HG02981 (cell line): Measurements from ENCODE around the gene TMEM259.

Experiments
- ATAC-seq: cut with Tn5 transposase; IDR thresholded peaks from one replicate; pipeline ENCODE4 v1.9.1; 2021; ENCODE audit warnings: mild to moderate bottlenecking, moderate library complexity; ENCODE audit not compliant: unreplicated experiment

Gene TMEM259

DNA sequence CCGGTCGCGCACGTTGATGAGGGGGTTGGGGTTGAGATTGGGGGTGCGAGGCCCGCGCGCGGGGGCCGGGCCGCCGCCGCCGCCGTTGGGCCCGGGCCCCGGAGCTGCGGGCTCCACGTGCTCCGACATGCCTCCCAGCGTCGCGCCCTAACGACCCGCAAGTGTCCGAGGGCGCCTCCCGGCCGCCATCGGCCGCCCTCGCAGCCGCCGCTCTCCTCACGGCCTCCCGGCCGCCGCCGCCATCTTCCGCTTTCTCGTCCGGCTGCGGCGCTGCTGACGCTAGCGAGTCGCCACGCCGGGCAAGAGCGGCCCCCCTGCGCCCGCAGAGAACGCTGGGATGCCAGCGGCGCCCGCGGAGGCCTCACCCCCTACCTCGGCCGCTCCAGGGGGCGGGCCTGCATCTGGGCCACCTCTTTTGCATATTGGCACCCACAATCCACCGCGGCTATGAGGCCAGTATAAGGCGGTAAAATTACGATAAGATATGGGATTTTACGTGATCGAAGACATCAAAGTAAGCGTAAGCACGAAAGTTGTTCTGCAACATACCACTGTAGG lies at the start of gene TMEM259:
TSS of gene TMEM259 (minus strand) at position 256 of the 558 bp plus-strand sequence. CDS start at position 129, 127 bp downstream.
- ATAC-seq = peak; percentile 82

GRCh38 chr19:1070576-1070930 lies 49.6 kb upstream of the TMEM259 start:
- ATAC-seq = no peak

DNA sequence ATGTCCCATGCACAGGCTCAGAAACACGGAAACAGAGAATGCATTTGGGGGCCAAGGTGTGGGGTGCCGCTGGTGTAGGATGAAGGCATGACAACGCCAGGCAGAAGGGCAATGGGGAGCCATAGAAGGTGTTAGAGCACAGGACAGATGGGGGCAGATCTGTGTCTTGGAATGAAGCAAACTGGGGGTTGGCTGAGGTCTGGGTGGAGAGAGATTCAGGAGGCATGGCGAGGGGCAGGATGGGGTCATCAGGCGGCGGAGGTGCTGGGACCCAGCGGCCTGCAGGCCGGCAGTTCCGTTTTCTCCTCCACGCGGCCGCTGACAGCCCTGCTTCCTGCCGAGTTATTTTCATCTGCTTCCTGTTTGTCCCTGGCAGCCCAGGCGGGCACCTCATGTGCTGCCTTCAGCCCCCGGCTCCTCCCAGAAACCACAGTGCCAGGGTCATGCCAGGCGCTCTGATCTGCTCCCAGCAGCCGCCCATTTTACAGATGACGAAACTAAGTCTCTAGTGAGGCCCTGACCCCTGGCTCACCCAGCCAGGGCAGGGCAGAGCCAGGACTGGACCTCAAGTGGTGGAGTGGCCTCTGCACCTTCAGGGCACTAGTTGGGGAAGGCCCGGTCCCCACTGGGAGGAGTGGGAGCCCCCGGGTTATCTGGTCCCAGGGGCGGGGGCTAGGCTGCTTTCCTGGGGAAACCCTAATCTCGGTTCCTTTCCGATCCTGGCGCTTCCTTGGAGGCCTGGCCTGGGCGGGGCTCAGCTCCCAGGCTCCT lies 48.3 kb upstream of the TMEM259 start:
- no peak for ATAC-seq

DNA sequence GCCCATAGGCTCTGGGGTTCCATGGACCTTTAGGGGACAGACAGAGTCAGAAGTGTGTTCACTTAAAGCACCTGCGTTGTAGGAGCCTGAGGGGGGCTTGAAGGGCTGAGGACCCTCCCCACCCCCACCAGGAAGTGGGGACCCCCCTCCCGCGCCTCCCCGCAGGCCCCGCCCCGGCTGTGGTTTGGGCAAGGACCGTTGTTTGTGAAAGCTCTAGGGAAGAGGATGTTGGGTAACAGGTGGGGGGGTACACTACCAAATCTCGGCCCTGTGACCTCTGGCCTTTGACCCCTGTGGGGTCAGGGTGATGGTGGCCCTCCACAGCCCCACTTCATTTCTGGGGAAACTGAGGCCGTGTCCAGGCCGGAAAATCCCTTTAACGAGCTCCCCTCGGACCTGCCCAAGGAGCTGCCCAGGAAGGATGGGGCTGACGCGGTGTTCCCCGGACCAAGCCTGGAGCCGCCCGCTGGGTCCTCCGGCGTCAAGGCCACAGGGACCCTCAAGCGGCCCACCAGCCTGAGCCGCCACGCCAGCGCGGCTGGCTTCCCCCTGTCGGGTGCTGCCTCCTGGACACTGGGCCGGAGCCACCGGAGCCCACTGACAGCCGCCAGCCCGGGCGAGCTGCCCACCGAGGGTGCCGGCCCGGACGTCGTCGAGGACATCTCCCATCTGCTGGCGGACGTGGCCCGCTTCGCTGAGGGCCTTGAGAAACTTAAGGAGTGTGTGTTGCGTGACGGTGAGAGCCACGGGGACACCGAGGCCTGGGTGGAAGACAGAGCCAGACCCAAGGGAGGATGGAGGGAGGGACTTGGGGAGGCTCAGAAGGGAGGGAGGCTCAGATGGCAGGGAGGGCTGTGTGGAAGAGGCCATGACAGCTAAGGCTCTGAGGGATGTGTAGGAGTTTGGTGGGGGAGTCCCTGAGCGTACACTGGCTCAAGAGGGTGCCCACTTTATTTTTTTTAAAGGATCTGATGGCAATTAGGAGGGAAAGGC lies 47.4 kb upstream of the TMEM259 start:
- ATAC-seq = no peak

DNA sequence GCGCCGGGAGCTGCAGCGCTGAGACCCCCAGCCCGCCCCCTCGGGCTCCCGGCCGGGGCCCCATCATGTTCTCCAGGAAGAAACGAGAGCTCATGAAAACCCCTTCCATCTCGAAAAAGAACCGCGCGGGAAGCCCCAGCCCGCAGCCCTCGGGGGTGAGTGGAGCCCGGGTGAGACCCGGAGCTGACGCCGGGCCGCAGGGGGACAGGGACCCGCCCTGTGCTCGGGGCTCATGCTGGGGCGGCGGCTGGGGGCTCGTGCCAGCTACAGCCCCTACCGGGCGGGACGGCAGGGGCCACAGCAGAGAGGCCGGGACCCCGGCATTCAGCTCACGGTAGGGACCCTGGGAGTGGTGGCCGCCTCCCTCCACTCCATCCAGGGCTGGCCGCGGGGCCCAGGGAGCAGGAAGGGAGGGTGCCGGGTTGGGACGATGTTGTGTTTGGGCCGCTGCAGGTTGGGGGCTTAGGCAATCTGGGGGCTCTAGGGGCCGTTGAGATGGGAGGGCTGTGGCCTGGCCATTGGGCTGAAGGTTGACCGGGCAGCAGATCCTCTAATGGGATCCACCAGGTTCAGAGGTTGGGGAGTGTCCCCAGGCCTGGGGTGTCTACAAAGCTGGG lies 46.5 kb upstream of the TMEM259 start:
- ATAC-seq = no peak

DNA sequence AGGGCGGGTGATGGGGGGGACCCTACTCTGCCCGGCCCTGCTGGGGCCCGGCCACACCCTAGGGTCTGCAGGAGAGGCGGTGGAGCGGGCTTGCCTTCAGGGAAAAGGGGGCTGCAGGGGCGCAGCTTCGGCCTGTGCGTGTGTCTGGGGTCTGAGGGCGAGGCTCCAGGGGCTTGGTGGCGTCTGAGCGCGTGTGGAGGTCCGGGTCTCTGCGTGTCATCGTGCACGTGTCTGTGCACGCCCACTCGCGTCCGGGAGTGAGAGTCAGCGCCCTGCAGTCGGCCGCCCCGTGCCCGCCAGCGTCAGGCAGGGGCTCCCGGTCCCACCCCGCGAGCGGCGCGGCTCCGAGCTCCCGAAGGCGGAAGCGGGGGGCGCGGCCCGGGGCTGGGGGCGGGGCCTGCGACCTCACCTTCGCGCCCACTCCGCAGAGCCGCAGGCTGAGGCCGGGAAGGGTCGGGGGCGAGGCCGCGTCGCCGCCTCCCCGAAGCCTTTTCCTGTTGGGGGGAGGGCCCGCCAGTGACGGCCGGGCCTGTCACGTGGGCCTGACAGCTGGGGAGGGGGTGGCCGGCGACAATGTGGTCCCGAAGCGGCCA lies 45.9 kb upstream of the TMEM259 start, which contains the start of gene ARHGAP45:
TSS of gene ARHGAP45 (plus strand) at position 420 of the 593 bp plus-strand sequence. CDS start 239 bp downstream, outside the sequence.
- ATAC-seq = no peak

GRCh38 chr19:1066251-1066747 lies 45.4 kb upstream of the TMEM259 start:
- no peak for ATAC-seq

- no peak for ATAC-seq
These were observed 44.7 kb upstream of the TMEM259 start for GRCh38 chr19:1065606-1066109.

DNA sequence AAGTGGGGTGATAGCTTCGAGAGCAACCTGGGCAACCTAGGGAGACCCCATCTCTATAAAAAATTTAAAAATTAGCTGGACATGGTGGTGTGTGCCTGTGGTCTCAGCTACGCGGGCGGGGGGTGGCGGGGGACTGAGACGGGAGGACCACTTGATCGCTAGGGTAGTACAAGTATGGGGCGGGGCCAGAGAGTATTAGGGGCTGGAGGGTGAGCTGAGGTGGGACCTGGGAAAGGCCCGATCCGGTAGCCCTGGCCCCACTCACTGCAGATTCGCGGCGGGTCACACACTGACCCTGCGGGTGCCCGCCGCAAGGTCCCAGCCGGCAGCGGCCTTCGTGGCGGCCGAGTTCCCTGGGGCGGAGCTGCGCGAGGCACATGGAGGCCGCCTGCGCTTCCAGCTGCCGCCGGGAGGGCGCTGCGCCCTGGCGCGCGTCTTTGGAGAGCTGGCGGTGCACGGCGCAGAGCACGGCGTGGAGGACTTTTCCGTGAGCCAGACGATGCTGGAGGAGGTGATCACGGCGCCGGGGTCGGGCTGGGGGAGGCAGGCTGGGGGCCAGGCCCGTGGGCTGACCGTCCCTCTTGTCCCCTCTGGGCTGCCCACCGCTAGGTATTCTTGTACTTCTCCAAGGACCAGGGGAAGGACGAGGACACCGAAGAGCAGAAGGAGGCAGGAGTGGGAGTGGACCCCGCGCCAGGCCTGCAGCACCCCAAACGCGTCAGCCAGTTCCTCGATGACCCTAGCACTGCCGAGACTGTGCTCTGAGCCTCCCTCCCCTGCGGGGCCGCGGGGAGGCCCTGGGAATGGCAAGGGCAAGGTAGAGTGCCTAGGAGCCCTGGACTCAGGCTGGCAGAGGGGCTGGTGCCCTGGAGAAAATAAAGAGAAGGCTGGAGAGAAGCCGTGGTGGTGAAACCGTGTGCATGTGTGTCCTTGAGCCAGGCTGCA lies 44.0 kb upstream of the TMEM259 start:
- no peak for ATAC-seq

- ATAC-seq = no peak
These were observed 43.2 kb upstream of the TMEM259 start for GRCh38 chr19:1063909-1064660.

GRCh38 chr19:1063030-1063908 lies 42.3 kb upstream of the TMEM259 start:
- ATAC-seq = no peak

- ATAC-seq = no peak
These were observed 41.6 kb upstream of the TMEM259 start for GRCh38 chr19:1062387-1063029.

DNA sequence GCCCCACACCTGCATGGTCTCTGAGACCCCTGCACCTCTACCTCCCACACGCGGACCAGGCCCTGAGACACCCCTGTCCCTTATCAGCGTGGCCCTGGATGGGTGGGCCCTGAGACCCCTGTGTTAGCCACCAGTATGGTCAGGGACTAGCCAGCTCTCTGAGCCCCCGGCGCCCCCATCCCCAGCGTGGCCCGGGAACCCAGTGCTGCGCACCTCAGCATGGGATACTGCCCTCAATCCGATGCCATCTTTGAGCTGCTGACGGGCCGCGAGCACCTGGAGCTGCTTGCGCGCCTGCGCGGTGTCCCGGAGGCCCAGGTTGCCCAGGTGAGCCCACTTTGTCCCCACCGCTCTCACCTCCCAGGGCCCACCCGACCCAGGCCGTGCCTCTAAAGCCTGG lies 41.1 kb upstream of the TMEM259 start:
- ATAC-seq = no peak

- no peak for ATAC-seq
These were observed 39.8 kb upstream of the TMEM259 start for GRCh38 chr19:1060689-1061088.

DNA sequence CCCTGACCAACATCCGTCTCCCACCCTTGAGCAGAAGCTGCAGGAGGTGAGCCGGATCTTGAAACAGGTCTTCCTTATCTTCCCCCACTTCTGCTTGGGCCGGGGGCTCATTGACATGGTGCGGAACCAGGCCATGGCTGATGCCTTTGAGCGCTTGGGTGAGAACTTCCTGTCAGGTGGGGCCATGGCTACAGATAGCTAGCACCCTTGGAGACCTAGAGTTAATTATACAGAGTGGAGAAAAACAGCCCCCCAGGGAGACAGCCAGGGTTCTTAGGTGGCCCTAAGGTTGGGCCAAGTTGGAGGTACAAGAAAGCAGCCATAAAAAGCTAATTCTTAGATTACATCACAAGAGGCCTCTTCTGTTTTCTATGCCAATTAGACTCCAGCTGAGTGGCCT lies 37.2 kb upstream of the TMEM259 start:
- no peak for ATAC-seq

DNA sequence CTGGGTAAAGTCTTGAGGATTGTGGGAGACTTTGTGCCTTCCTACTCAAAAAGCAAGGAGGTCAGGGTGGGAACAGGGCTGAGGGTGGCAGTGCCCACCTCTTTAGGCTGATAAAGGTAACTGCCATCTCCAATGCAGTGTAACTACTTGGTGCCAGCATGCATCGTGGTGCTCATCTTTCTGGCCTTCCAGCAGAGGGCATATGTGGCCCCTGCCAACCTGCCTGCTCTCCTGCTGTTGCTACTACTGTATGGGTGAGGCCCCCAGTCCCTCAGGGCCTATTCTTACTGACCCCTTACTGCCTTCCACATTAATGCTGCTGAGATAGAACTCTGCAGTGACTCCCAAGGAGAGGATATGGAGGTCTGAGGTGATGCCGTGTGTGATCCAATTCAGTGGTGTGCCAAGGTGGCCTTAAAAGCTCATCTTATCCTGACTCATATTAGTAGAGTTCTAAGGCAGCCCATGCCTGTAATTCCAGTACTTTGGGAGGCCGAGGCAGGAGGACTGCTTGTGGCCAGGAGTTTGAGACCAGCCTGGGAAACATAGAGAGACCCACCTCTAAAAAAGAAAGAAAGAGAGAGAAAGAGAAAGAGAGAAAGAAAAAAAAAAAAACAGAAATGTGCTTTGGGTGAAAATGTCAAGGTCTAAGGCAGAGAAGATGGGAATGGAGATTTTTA lies 36.4 kb upstream of the TMEM259 start:
- ATAC-seq = no peak
